ENCODE data around the gene SYN1. TPM values are rescaled to one million over a fixed set of nuclear protein-coding genes. Genes with fewer than 3 reads are reported as not detected.

The SYN1 gene
- total and polyA plus RNA-seq, 2 experiments from 2014 or later: 3.6 to 6.7 TPM

DNA sequence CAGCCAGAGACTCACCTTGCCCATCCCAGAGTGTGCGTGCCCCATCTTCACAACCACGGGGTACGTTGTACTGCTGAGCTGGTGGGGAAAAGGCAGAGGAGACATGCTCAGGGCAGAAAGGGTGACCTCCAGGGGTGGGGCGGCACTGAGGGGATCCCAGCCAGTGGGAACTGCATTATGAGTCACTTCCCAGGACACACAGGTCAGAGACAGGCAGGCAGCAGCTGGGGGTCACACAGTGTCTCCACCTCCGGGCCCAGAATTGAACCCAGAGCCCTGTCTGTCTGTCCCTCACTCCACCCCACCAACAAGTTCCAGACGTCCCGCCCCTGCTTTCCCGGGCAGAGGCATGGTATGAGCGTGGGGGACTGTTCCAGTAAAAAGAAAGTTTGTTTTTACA, 42.2 kb downstream of the SYN1 start:
- no peaks in the 10 kb centered on the region for H3K9me3 Mint-ChIP-seq

More for the DNA sequence above, 42.2 kb downstream of the SYN1 start:
- Mint-ChIP-seq H3K4me1 (peaks cover 39% of the 10 kb centered on the region), H3K27me3 (ENCODE audit: insufficient read depth, low read depth, poor library complexity) (peaks cover 18% of the 10 kb centered on the region), H3K4me3 (no peak overlapping the region), H3K36me3 (ENCODE audit: low read depth) (peaks cover 6% of the 10 kb centered on the region), H3K27ac (no peak overlapping the region)
- Histone ChIP-seq H3K36me3 (ENCODE audit: insufficient read depth) (no peaks in the 10 kb centered on the region), H3K4me3 (no peak overlapping the region), H4K20me1 (replicated peaks; ENCODE audit: insufficient read depth) (no peaks in the 10 kb centered on the region), H3K4me2 (no peak overlapping the region), H2AFZ (no peak overlapping the region), H3K27ac (ENCODE audit: low read depth) (no peak overlapping the region), H3K27me3 (ENCODE audit: insufficient read depth) (no peaks in the 10 kb centered on the region), H3F3A (replicated peaks; ENCODE audit: low read depth) (no peaks in the 10 kb centered on the region), H3K79me2 (replicated peaks; ENCODE audit: insufficient read depth) (no peaks in the 10 kb centered on the region), H3K9me2 (ENCODE audit: insufficient read depth) (no peaks in the 10 kb centered on the region), H3K4me1 (ENCODE audit: insufficient read depth) (peaks cover 9% of the 10 kb centered on the region; the same call in 1 of the 2 replicates)
- no peak for DNase-seq (ENCODE audit: low spot score)
- TF ChIP-seq EZH2 (IDR thresholded peaks at IDR 0.05; ENCODE audit: low read depth, unreplicated experiment) (no peak), ZNF331 (CRISPR knock-in tag; IDR thresholded peaks at IDR 0.05; ENCODE audit: low read depth) (no peak), STAT1 (IDR thresholded peaks at IDR 0.05; ENCODE audit: unreplicated experiment) (no peak), NANOG (IDR thresholded peaks at IDR 0.05; ENCODE audit: borderline replicate concordance) (no peak), JUNB (IDR thresholded peaks at IDR 0.05; ENCODE audit: unreplicated experiment) (no peak), POLR2AphosphoS5 (IDR thresholded peaks at IDR 0.05; ENCODE audit: low read depth) (no peak)
- TF ChIP-seq, protein P1, sequence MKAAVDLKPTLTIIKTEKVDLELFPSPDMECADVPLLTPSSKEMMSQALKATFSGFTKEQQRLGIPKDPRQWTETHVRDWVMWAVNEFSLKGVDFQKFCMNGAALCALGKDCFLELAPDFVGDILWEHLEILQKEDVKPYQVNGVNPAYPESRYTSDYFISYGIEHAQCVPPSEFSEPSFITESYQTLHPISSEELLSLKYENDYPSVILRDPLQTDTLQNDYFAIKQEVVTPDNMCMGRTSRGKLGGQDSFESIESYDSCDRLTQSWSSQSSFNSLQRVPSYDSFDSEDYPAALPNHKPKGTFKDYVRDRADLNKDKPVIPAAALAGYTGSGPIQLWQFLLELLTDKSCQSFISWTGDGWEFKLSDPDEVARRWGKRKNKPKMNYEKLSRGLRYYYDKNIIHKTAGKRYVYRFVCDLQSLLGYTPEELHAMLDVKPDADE (IDR thresholded peaks at IDR 0.05): no peak
- TF ChIP-seq, protein P2, sequence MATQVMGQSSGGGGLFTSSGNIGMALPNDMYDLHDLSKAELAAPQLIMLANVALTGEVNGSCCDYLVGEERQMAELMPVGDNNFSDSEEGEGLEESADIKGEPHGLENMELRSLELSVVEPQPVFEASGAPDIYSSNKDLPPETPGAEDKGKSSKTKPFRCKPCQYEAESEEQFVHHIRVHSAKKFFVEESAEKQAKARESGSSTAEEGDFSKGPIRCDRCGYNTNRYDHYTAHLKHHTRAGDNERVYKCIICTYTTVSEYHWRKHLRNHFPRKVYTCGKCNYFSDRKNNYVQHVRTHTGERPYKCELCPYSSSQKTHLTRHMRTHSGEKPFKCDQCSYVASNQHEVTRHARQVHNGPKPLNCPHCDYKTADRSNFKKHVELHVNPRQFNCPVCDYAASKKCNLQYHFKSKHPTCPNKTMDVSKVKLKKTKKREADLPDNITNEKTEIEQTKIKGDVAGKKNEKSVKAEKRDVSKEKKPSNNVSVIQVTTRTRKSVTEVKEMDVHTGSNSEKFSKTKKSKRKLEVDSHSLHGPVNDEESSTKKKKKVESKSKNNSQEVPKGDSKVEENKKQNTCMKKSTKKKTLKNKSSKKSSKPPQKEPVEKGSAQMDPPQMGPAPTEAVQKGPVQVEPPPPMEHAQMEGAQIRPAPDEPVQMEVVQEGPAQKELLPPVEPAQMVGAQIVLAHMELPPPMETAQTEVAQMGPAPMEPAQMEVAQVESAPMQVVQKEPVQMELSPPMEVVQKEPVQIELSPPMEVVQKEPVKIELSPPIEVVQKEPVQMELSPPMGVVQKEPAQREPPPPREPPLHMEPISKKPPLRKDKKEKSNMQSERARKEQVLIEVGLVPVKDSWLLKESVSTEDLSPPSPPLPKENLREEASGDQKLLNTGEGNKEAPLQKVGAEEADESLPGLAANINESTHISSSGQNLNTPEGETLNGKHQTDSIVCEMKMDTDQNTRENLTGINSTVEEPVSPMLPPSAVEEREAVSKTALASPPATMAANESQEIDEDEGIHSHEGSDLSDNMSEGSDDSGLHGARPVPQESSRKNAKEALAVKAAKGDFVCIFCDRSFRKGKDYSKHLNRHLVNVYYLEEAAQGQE (IDR thresholded peaks at IDR 0.05; ENCODE audit: unreplicated experiment): no peak
- TF ChIP-seq, protein P3, sequence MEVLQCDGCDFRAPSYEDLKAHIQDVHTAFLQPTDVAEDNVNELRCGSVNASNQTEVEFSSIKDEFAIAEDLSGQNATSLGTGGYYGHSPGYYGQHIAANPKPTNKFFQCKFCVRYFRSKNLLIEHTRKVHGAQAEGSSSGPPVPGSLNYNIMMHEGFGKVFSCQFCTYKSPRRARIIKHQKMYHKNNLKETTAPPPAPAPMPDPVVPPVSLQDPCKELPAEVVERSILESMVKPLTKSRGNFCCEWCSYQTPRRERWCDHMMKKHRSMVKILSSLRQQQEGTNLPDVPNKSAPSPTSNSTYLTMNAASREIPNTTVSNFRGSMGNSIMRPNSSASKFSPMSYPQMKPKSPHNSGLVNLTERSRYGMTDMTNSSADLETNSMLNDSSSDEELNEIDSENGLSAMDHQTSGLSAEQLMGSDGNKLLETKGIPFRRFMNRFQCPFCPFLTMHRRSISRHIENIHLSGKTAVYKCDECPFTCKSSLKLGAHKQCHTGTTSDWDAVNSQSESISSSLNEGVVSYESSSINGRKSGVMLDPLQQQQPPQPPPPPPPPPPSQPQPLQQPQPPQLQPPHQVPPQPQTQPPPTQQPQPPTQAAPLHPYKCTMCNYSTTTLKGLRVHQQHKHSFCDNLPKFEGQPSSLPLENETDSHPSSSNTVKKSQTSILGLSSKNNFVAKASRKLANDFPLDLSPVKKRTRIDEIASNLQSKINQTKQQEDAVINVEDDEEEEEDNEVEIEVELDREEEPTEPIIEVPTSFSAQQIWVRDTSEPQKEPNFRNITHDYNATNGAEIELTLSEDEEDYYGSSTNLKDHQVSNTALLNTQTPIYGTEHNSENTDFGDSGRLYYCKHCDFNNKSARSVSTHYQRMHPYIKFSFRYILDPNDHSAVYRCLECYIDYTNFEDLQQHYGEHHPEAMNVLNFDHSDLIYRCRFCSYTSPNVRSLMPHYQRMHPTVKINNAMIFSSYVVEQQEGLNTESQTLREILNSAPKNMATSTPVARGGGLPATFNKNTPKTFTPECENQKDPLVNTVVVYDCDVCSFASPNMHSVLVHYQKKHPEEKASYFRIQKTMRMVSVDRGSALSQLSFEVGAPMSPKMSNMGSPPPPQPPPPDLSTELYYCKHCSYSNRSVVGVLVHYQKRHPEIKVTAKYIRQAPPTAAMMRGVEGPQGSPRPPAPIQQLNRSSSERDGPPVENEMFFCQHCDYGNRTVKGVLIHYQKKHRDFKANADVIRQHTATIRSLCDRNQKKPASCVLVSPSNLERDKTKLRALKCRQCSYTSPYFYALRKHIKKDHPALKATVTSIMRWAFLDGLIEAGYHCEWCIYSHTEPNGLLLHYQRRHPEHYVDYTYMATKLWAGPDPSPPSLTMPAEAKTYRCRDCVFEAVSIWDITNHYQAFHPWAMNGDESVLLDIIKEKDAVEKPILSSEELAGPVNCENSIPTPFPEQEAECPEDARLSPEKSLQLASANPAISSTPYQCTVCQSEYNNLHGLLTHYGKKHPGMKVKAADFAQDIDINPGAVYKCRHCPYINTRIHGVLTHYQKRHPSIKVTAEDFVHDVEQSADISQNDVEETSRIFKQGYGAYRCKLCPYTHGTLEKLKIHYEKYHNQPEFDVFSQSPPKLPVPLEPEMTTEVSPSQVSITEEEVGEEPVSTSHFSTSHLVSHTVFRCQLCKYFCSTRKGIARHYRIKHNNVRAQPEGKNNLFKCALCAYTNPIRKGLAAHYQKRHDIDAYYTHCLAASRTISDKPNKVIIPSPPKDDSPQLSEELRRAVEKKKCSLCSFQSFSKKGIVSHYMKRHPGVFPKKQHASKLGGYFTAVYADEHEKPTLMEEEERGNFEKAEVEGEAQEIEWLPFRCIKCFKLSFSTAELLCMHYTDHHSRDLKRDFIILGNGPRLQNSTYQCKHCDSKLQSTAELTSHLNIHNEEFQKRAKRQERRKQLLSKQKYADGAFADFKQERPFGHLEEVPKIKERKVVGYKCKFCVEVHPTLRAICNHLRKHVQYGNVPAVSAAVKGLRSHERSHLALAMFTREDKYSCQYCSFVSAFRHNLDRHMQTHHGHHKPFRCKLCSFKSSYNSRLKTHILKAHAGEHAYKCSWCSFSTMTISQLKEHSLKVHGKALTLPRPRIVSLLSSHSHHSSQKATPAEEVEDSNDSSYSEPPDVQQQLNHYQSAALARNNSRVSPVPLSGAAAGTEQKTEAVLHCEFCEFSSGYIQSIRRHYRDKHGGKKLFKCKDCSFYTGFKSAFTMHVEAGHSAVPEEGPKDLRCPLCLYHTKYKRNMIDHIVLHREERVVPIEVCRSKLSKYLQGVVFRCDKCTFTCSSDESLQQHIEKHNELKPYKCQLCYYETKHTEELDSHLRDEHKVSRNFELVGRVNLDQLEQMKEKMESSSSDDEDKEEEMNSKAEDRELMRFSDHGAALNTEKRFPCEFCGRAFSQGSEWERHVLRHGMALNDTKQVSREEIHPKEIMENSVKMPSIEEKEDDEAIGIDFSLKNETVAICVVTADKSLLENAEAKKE (CRISPR knock-in tag; IDR thresholded peaks at IDR 0.05): no peak
- ATAC-seq: no peak

Data from GM23338 (cell line).